Measurements from ENCODE around the gene C1QTNF4. TPM values are rescaled to one million over a fixed set of nuclear protein-coding genes. Genes with fewer than 3 reads are reported as not detected.
A peak's percentile ranks its signal among the peaks of the same experiment; 100 is the strongest.

C1QTNF4 gene
- total and polyA plus RNA-seq, 9 of the 15 experiments (the other 6 are each of a cell fraction or from before 2014, with no cell fraction given), result not detected

- intact Hi-C loops (cut with micrococcal nuclease), result no loop called here
- no peak for FAIRE-seq
- ATAC-seq, result peak; percentile 25; the same call in 2 of the 3 replicates
- peaks cover 4 to 15% of the 10 kb centered on the region in 2 experiments; a peak in 4 of 5 replicates for H3K4me1 ChIP-seq (replicated peaks in 1 of 2; ENCODE audit: control insufficient read depth in 2 of 2, insufficient read depth in 2 of 2, low read length in 2 of 2)
- DNase-seq (ENCODE audit: extremely low read depth in 1 of 4, low spot score in 3 of 4), result no peak
- 0 out of 4 replicates have a peak overlapping the region, but pooled peaks of 1 of the 2 experiments have one; percentile 60 for H3K9ac ChIP-seq (ENCODE audit: insufficient read depth in 1 of 2, low read depth in 2 of 2, low read length in 2 of 2)
- CTCF ChIA-PET (ENCODE audit: low intra/inter-chr PET ratio), result no interaction called here
- BruUV-seq (replicated peaks), result no TSS peak
- H3K36me3 ChIP-seq (ENCODE audit: control insufficient read depth, insufficient read depth, low read length), result no peaks in the 10 kb centered on the region
- POLR2A ChIA-PET, result interaction anchor here (1.0 to 2.4 kb wide), 7 partner anchors 8 to 29 kb away, joined by 3 to 9 read pairs (median 4); partner anchors contain the start of gene FAM180B
- H3K27me3 ChIP-seq (ENCODE audit: control insufficient read depth in 2 of 2, insufficient read depth in 2 of 2, low read length in 2 of 2), result peaks cover 18 to 21% of the 10 kb centered on the region in 2 experiments; a peak in 4 of 5 replicates
- H3K27ac ChIP-seq (ENCODE audit: extremely low read depth, low read depth, low read length), result no peak overlapping the region
- H4K20me1 ChIP-seq (replicated peaks; ENCODE audit: control insufficient read depth, insufficient read depth, low read length), result peaks cover 6% of the 10 kb centered on the region
- no peak overlapping the region for H3K4me2 ChIP-seq (ENCODE audit: insufficient read depth, low read length)
- 0% methylated on average over 5 of the region's 5 CpGs for WGBS (ENCODE audit: insufficient coverage, low coverage, missing lambda C conversion rate)
- H3K4me3 ChIP-seq, result no peak overlapping the region
- no peaks in the 10 kb centered on the region for H3K9me3 ChIP-seq (replicated peaks; ENCODE audit: control insufficient read depth, insufficient read depth, low read depth, low read length)
- no peaks in the 10 kb centered on the region for H3K9me1 ChIP-seq (ENCODE audit: control insufficient read depth, insufficient read depth, low read length)
- H2AFZ ChIP-seq (ENCODE audit: low read depth, low read length), result no peak overlapping the region
- in situ Hi-C loops (cut with MboI), result no loop called here
- H3K79me2 ChIP-seq (ENCODE audit: control insufficient read depth, insufficient read depth, low read length), result no peaks in the 10 kb centered on the region
- TF ChIP-seq ZNF780A (CRISPR knock-in tag; IDR thresholded peaks at IDR 0.05), result no peak
- TF ChIP-seq PBX2 (CRISPR knock-in tag; IDR thresholded peaks at IDR 0.05; ENCODE audit: low read depth), result no peak
- peak; percentile 67 for TF ChIP-seq PBX2 (tag; conservative IDR thresholded peaks at IDR 0.05; ENCODE audit: low read depth)
- TF ChIP-seq, protein P1, sequence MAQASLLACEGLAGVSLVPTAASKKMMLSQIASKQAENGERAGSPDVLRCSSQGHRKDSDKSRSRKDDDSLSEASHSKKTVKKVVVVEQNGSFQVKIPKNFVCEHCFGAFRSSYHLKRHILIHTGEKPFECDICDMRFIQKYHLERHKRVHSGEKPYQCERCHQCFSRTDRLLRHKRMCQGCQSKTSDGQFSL (CRISPR knock-in tag; IDR thresholded peaks at IDR 0.05), result no peak
- TF ChIP-seq, protein P1 (tag; IDR thresholded peaks at IDR 0.05), result no peak
- TF ChIP-seq JUN (IDR thresholded peaks at IDR 0.05; ENCODE audit: borderline replicate concordance, low read depth, low read length), result no peak
- no peak for TF ChIP-seq JUN (CRISPR knock-in tag; IDR thresholded peaks at IDR 0.05; ENCODE audit: borderline replicate concordance)
- no peak for TF ChIP-seq CCNT2 (IDR thresholded peaks at IDR 0.05; ENCODE audit: borderline replicate concordance, extremely low read depth, insufficient read length, low read depth, low read length)
- TF ChIP-seq ZKSCAN1 (IDR thresholded peaks at IDR 0.05; ENCODE audit: low read depth, low read length), result no peak
- TF ChIP-seq, protein P2, sequence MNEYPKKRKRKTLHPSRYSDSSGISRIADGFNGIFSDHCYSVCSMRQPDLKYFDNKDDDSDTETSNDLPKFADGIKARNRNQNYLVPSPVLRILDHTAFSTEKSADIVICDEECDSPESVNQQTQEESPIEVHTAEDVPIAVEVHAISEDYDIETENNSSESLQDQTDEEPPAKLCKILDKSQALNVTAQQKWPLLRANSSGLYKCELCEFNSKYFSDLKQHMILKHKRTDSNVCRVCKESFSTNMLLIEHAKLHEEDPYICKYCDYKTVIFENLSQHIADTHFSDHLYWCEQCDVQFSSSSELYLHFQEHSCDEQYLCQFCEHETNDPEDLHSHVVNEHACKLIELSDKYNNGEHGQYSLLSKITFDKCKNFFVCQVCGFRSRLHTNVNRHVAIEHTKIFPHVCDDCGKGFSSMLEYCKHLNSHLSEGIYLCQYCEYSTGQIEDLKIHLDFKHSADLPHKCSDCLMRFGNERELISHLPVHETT (CRISPR knock-in tag; conservative IDR thresholded peaks at IDR 0.05 in 1 of 2, IDR thresholded peaks at IDR 0.05 in 1 of 2), result no peak
- TF ChIP-seq, protein P3, sequence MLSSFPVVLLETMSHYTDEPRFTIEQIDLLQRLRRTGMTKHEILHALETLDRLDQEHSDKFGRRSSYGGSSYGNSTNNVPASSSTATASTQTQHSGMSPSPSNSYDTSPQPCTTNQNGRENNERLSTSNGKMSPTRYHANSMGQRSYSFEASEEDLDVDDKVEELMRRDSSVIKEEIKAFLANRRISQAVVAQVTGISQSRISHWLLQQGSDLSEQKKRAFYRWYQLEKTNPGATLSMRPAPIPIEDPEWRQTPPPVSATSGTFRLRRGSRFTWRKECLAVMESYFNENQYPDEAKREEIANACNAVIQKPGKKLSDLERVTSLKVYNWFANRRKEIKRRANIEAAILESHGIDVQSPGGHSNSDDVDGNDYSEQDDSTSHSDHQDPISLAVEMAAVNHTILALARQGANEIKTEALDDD (IDR thresholded peaks at IDR 0.05), result peak; percentile 47; the same call in 1 of the 2 replicates
- TF ChIP-seq, protein P4, sequence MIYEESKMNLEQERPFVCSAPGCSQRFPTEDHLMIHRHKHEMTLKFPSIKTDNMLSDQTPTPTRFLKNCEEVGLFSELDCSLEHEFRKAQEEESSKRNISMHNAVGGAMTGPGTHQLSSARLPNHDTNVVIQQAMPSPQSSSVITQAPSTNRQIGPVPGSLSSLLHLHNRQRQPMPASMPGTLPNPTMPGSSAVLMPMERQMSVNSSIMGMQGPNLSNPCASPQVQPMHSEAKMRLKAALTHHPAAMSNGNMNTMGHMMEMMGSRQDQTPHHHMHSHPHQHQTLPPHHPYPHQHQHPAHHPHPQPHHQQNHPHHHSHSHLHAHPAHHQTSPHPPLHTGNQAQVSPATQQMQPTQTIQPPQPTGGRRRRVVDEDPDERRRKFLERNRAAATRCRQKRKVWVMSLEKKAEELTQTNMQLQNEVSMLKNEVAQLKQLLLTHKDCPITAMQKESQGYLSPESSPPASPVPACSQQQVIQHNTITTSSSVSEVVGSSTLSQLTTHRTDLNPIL (CRISPR knock-in tag; IDR thresholded peaks at IDR 0.05), result no peak
- TF ChIP-seq, protein P5, sequence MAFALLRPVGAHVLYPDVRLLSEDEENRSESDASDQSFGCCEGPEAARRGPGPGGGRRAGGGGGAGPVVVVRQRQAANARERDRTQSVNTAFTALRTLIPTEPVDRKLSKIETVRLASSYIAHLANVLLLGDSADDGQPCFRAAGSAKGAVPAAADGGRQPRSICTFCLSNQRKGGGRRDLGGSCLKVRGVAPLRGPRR (CRISPR knock-in tag; IDR thresholded peaks at IDR 0.05), result no peak
- no peak for TF ChIP-seq ZNF140 (CRISPR knock-in tag; IDR thresholded peaks at IDR 0.05)
Observed at GRCh38 chr11:47606731-47607130, 12.5 kb upstream of the C1QTNF4 start.

All from K562 (cell line).